OCI-LY1 (cell line): ENCODE measurements around the gene ARHGAP22.

Experiments
- H2AFZ ChIP-seq: fragments of 200-600 bp; sonication (generic), shearing (Covaris generic); 2 replicates; pipeline ENCODE4 v1.6.0; 2014; ENCODE audit warnings: antibody characterized with exemption, mild to moderate bottlenecking, low read length
- H3F3A ChIP-seq: fragments of 200-600 bp; sonication (generic), shearing (Covaris generic); 2 replicates; pipeline ENCODE4 v1.6.0; 2014; ENCODE audit warnings: mild to moderate bottlenecking, antibody characterized with exemption, low read length, moderate library complexity; ENCODE audit not compliant: insufficient read depth
- H3K27ac ChIP-seq: fragments of 200-600 bp; sonication (generic); 2 replicates; pipeline ENCODE4 v1.5.1; 2014; ENCODE audit warnings: low read length, mixed run types, mild to moderate bottlenecking, low read depth; ENCODE audit not compliant: poor library complexity, severe bottlenecking
- H3K27me3 ChIP-seq: fragments of 200-600 bp; sonication (generic); 2 replicates; pipeline ENCODE4 v1.6.0; 2014; ENCODE audit warnings: antibody characterized with exemption, mild to moderate bottlenecking, low read length, moderate library complexity; ENCODE audit not compliant: insufficient read depth
- H3K36me3 ChIP-seq: fragments of 200-600 bp; sonication (generic); 2 replicates; pipeline ENCODE4 v1.6.1; 2014; ENCODE audit warnings: mild to moderate bottlenecking, antibody characterized with exemption, low read length, moderate library complexity, mixed read lengths; ENCODE audit not compliant: insufficient read depth
- H3K4me1 ChIP-seq: fragments of 200-600 bp; sonication (generic); 2 replicates; pipeline ENCODE4 v1.5.1; 2014; ENCODE audit warnings: mild to moderate bottlenecking, low read length, moderate library complexity; ENCODE audit not compliant: insufficient read depth, severe bottlenecking
- H3K4me2 ChIP-seq: fragments of 200-600 bp; sonication (generic), shearing (Covaris generic); 2 replicates; pipeline ENCODE4 v1.6.1; 2014; ENCODE audit warnings: low read length
- H3K4me3 ChIP-seq: fragments of 200-600 bp; sonication (generic); 2 replicates; pipeline ENCODE4 v1.5.1; 2014; ENCODE audit warnings: low read length, low read depth, mild to moderate bottlenecking, mixed read lengths; ENCODE audit not compliant: poor library complexity, severe bottlenecking
- H3K79me2 ChIP-seq: fragments of 200-600 bp; shearing (Covaris generic); 2 replicates; pipeline ENCODE4 v1.6.1; 2016; ENCODE audit warnings: mixed run types, low read length, mixed read lengths; ENCODE audit not compliant: insufficient read depth
- H3K9ac ChIP-seq: fragments of 200-600 bp; sonication (generic), shearing (Covaris generic); 2 replicates; pipeline ENCODE4 v1.6.1; 2014; ENCODE audit warnings: mild to moderate bottlenecking, low read length, mixed read lengths
- H3K9me2 ChIP-seq: fragments of 200-600 bp; sonication (generic), shearing (Covaris generic); 2 replicates; pipeline ENCODE4 v1.6.1; 2014; ENCODE audit warnings: low read depth, mild to moderate bottlenecking, low read length, mixed read lengths
- H3K9me3 ChIP-seq: fragments of 200-600 bp; shearing (Covaris generic); 2 replicates; pipeline ENCODE4 v1.6.1; 2014; ENCODE audit warnings: low read length, mixed read lengths
- H4K20me1 ChIP-seq: fragments of 200-600 bp; sonication (generic), shearing (Covaris generic); 2 replicates; pipeline ENCODE4 v1.6.0; 2016; ENCODE audit warnings: mild to moderate bottlenecking, low read length; ENCODE audit not compliant: insufficient read depth
- EZH2 ChIP-seq: fragments of 200-600 bp; sonication (generic), shearing (Covaris generic); IDR thresholded peaks from 2 replicates; pipeline ENCODE4 v1.8.0; 2017; ENCODE audit warnings: borderline replicate concordance, mixed run types, mild to moderate bottlenecking, antibody characterized with exemption, low read length, moderate library complexity, mixed read lengths
- TF ChIP-seq, protein P1 (sequence below): fragments of 200-600 bp; sonication (generic), shearing (Covaris generic); IDR thresholded peaks from 2 replicates; pipeline ENCODE4 v1.5.1; 2017; ENCODE audit warnings: mild to moderate bottlenecking, antibody characterized with exemption, low read length, moderate library complexity, mixed read lengths

Gene ARHGAP22

DNA sequence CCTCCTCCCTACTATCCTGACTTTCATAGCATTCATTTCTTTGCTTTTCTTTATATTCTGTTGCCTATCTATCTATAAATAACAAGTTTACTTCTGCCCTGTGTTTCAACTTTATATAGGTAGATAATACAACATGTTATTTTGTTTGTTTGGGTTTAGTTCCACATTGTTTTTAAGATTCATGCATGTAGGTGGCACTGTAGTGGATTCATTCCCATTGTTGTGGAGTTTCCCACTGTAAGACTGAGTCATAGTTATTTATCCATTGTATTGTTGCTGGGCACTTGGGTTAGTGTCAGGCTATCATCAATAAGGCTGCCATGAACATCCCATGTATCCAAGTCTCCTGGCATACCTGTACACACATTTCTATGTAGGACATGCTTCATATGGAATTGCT lies 127.7 kb downstream of the ARHGAP22 start:
- Histone ChIP-seq H4K20me1 (no peaks in the 10 kb centered on the region), H3K9me3 (no peaks in the 10 kb centered on the region), H3K4me2 (no peak overlapping the region), H3K27ac (no peak overlapping the region), H3K27me3 (no peaks in the 10 kb centered on the region), H3K4me1 (no peaks in the 10 kb centered on the region), H3K9ac (no peak overlapping the region), H3K4me3 (no peak overlapping the region), H3K36me3 (no peaks in the 10 kb centered on the region), H3K79me2 (no peaks in the 10 kb centered on the region), H3K9me2 (no peaks in the 10 kb centered on the region), H3F3A (no peaks in the 10 kb centered on the region), H2AFZ (no peak overlapping the region)
- TF ChIP-seq EZH2, result no peak
- TF ChIP-seq, protein P1, sequence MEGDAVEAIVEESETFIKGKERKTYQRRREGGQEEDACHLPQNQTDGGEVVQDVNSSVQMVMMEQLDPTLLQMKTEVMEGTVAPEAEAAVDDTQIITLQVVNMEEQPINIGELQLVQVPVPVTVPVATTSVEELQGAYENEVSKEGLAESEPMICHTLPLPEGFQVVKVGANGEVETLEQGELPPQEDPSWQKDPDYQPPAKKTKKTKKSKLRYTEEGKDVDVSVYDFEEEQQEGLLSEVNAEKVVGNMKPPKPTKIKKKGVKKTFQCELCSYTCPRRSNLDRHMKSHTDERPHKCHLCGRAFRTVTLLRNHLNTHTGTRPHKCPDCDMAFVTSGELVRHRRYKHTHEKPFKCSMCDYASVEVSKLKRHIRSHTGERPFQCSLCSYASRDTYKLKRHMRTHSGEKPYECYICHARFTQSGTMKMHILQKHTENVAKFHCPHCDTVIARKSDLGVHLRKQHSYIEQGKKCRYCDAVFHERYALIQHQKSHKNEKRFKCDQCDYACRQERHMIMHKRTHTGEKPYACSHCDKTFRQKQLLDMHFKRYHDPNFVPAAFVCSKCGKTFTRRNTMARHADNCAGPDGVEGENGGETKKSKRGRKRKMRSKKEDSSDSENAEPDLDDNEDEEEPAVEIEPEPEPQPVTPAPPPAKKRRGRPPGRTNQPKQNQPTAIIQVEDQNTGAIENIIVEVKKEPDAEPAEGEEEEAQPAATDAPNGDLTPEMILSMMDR, result no peak

DNA sequence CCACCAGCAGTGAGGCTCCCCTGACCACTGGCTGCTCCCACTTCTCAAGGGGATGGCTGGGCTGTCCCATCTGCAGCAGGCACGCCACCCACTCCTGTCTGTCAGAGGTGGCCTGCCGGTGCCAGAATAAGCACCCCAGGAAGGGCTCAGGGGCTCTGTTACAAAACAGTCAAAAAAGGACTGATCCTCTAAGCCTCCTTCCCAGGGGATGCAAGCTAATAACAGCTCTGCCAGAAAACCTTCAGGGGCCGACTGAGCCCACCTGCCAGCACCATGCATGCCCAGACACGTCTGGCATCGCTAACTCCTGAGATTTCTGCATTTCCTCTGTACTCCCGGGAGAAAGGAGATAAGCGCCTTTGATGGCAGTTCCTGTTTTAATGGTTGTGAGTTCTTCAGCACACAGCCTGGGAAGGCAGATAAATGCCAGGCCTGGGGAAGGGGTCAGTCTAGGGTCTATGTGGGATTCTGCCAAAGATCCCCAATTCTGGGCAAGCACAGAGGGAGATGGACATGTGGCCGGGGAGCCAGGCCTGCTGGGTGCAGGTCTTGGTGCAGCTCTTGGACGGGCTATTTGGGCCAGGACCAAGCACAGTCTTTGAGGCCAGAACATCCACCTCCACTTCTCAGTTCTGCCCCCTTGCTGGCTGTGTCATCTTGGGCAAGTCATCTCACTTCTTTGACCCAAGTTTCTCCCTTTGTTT lies 128.4 kb downstream of the ARHGAP22 start:
- Histone ChIP-seq H4K20me1 (no peaks in the 10 kb centered on the region), H3K4me1 (no peaks in the 10 kb centered on the region), H3F3A (no peaks in the 10 kb centered on the region), H3K4me2 (no peak overlapping the region), H3K9me2 (no peaks in the 10 kb centered on the region), H3K9ac (no peak overlapping the region), H3K79me2 (no peaks in the 10 kb centered on the region), H2AFZ (no peak overlapping the region), H3K27ac (no peak overlapping the region), H3K4me3 (no peak overlapping the region), H3K36me3 (no peaks in the 10 kb centered on the region), H3K9me3 (no peaks in the 10 kb centered on the region), H3K27me3 (no peaks in the 10 kb centered on the region)
- no peak for TF ChIP-seq EZH2
- TF ChIP-seq, protein P1, result no peak

DNA sequence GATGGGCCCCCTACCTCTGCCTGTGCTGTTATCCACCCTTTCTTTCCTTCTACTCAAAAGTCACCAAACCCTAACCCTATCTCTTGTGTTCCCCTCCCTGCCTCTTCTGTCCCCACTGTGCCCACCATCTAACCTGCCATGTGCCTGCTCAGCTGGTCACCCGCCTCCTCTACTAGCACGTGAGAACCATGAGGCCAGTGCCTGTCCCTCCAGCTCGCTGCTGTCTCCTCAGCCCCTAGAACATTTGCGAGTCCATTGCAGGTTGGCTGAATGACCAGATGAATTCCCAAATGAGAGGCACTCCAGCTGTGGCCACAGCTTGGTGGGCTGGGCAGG lies 129.0 kb downstream of the ARHGAP22 start:
- H3K4me1 ChIP-seq, result no peaks in the 10 kb centered on the region
- no peak overlapping the region for H3K4me3 ChIP-seq
- H3K9me3 ChIP-seq, result no peaks in the 10 kb centered on the region
- H2AFZ ChIP-seq, result no peak overlapping the region
- TF ChIP-seq, protein P1, result no peak
- TF ChIP-seq EZH2, result no peak
- no peaks in the 10 kb centered on the region for H3K9me2 ChIP-seq
- H3K4me2 ChIP-seq, result no peak overlapping the region
- H3K27me3 ChIP-seq, result no peaks in the 10 kb centered on the region
- no peak overlapping the region for H3K9ac ChIP-seq
- no peaks in the 10 kb centered on the region for H3K79me2 ChIP-seq
- no peaks in the 10 kb centered on the region for H3K36me3 ChIP-seq
- H4K20me1 ChIP-seq, result no peaks in the 10 kb centered on the region
- no peaks in the 10 kb centered on the region for H3F3A ChIP-seq
- H3K27ac ChIP-seq, result no peak overlapping the region
